SJSA1 (cell line): ENCODE measurements around the gene XPO6. TPM values are rescaled to one million over a fixed set of nuclear protein-coding genes. Genes with fewer than 3 reads are reported as not detected.

Source experiments
- DNase-seq, 2 experiments: peaks; one replicate each; pipeline ENCODE4 v3.0.0-alpha.2; 2015 to 2020; ENCODE audit warnings: low spot score in 2 of 2, low read depth in 1 of 2
- H3K27ac ChIP-seq: fragments of 250-450 bp; sonication (Bioruptor Pico); 2 replicates; pipeline ENCODE4 v1.5.1; 2020; ENCODE audit warnings: mild to moderate bottlenecking, moderate library complexity
- H3K27me3 ChIP-seq: fragments of 250-450 bp; sonication (Bioruptor Pico); replicated peaks from 2 replicates; pipeline ENCODE4 v1.5.1; 2020; ENCODE audit warnings: mild to moderate bottlenecking, moderate library complexity
- H3K36me3 ChIP-seq: fragments of 250-450 bp; sonication (Bioruptor Pico); 2 replicates; pipeline ENCODE4 v1.5.1; 2020; ENCODE audit warnings: mild to moderate bottlenecking
- H3K4me1 ChIP-seq: fragments of 250-450 bp; sonication (Bioruptor Pico); replicated peaks from 2 replicates; pipeline ENCODE4 v1.6.1; 2021; ENCODE audit warnings: mild to moderate bottlenecking
- H3K4me3 ChIP-seq: fragments of 250-450 bp; sonication (Bioruptor Pico); 2 replicates; pipeline ENCODE4 v1.5.1; 2020; ENCODE audit warnings: mild to moderate bottlenecking
- H3K9me3 ChIP-seq: fragments of 250-450 bp; sonication (Bioruptor Pico); replicated peaks from 2 replicates; pipeline ENCODE4 v1.5.1; 2020; ENCODE audit warnings: mild to moderate bottlenecking
- total RNA-seq: library from RNA; depleted of rRNA; stranded (reverse); fragments of >200 nt; shearing (Covaris generic); gene quantifications from 2 replicates; pipeline ENCODE4 v1.2.3, GENCODE V29; 2014

Gene XPO6
- total RNA-seq, 1 experiment from 2014 or later: 164 TPM

GRCh38 chr16:28067604-28068379 is 144.0 kb downstream of the XPO6 start:
- peaks cover 5% of the 10 kb centered on the region; the same call in 1 of the 2 replicates for H3K4me1 ChIP-seq
- no peaks in the 10 kb centered on the region for H3K9me3 ChIP-seq
- no peak overlapping the region for H3K4me3 ChIP-seq
- DNase-seq: no peak
- peaks cover 73% of the 10 kb centered on the region for H3K27me3 ChIP-seq
- no peaks in the 10 kb centered on the region for H3K36me3 ChIP-seq
- no peak overlapping the region for H3K27ac ChIP-seq

- no peak for DNase-seq
- H3K4me1 ChIP-seq: peaks cover 6% of the 10 kb centered on the region; the same call in 1 of the 2 replicates
- H3K27ac ChIP-seq: no peak overlapping the region
- H3K36me3 ChIP-seq: no peaks in the 10 kb centered on the region
- H3K27me3 ChIP-seq: peaks cover 91% of the 10 kb centered on the region
- H3K4me3 ChIP-seq: no peak overlapping the region
- H3K9me3 ChIP-seq: no peaks in the 10 kb centered on the region
Measured at GRCh38 chr16:28064706-28065249, 147.0 kb downstream of the XPO6 start.

- Histone ChIP-seq H3K9me3 (no peaks in the 10 kb centered on the region), H3K27me3 (peaks cover 89% of the 10 kb centered on the region), H3K36me3 (no peaks in the 10 kb centered on the region), H3K27ac (no peak overlapping the region), H3K4me3 (no peak overlapping the region), H3K4me1 (peaks cover 6% of the 10 kb centered on the region; the same call in 1 of the 2 replicates)
- no peak for DNase-seq
Measured at GRCh38 chr16:28064150-28064549, 147.6 kb downstream of the XPO6 start.

- Histone ChIP-seq H3K4me1 (peaks cover 6% of the 10 kb centered on the region; the same call in 1 of the 2 replicates), H3K4me3 (no peak within 1 kb of the TSS), H3K9me3 (no peaks in the 10 kb centered on the region), H3K36me3 (no peaks in the 10 kb centered on the region), H3K27ac (no peak within 1 kb of the TSS), H3K27me3 (peaks cover 89% of the 10 kb centered on the region)
- no peak for DNase-seq
Measured at GRCh38 chr16:28063591-28064061, 148.1 kb downstream of the XPO6 start, which contains the start of gene GSG1L. TSS of gene GSG1L (minus strand) at chr16:28063714. CDS start at chr16:28063424, 290 bp downstream.

GRCh38 chr16:28062847-28063521 is 148.8 kb downstream of the XPO6 start:
- Histone ChIP-seq H3K9me3 (no peaks in the 10 kb centered on the region), H3K27ac (no peak overlapping the region), H3K4me3 (no peak overlapping the region), H3K27me3 (peaks cover 83% of the 10 kb centered on the region), H3K4me1 (peaks cover 6% of the 10 kb centered on the region; the same call in 1 of the 2 replicates), H3K36me3 (no peaks in the 10 kb centered on the region)
- DNase-seq: no peak

GRCh38 chr16:28062261-28062846 is 149.4 kb downstream of the XPO6 start:
- no peaks in the 10 kb centered on the region for H3K36me3 ChIP-seq
- H3K27ac ChIP-seq: no peak overlapping the region
- H3K9me3 ChIP-seq: no peaks in the 10 kb centered on the region
- no peak for DNase-seq
- no peak overlapping the region for H3K4me3 ChIP-seq
- H3K4me1 ChIP-seq: peaks cover 6% of the 10 kb centered on the region; the same call in 1 of the 2 replicates
- peaks cover 80% of the 10 kb centered on the region for H3K27me3 ChIP-seq

GRCh38 chr16:28061352-28062101 is 150.2 kb downstream of the XPO6 start:
- H3K4me1 ChIP-seq: peaks cover 6% of the 10 kb centered on the region; the same call in 1 of the 2 replicates
- peaks cover 75% of the 10 kb centered on the region for H3K27me3 ChIP-seq
- no peaks in the 10 kb centered on the region for H3K36me3 ChIP-seq
- no peaks in the 10 kb centered on the region for H3K9me3 ChIP-seq
- no peak overlapping the region for H3K27ac ChIP-seq
- DNase-seq: no peak
- no peak overlapping the region for H3K4me3 ChIP-seq

- no peak for DNase-seq
- peaks cover 6% of the 10 kb centered on the region; the same call in 1 of the 2 replicates for H3K4me1 ChIP-seq
- no peaks in the 10 kb centered on the region for H3K36me3 ChIP-seq
- H3K27ac ChIP-seq: no peak overlapping the region
- H3K9me3 ChIP-seq: no peaks in the 10 kb centered on the region
- H3K27me3 ChIP-seq: peaks cover 65% of the 10 kb centered on the region
- H3K4me3 ChIP-seq: no peak overlapping the region
Measured at GRCh38 chr16:28059841-28060575, 151.8 kb downstream of the XPO6 start.

- Histone ChIP-seq H3K27me3 (peaks cover 60% of the 10 kb centered on the region), H3K9me3 (no peaks in the 10 kb centered on the region), H3K27ac (no peak overlapping the region), H3K4me1 (peaks cover 6% of the 10 kb centered on the region; the same call in 1 of the 2 replicates), H3K4me3 (no peak overlapping the region), H3K36me3 (no peaks in the 10 kb centered on the region)
- no peak for DNase-seq
Measured at GRCh38 chr16:28058839-28059589, 152.8 kb downstream of the XPO6 start.

GRCh38 chr16:28057949-28058348 is 153.8 kb downstream of the XPO6 start:
- H3K4me3 ChIP-seq: no peak overlapping the region
- no peak for DNase-seq
- H3K36me3 ChIP-seq: no peaks in the 10 kb centered on the region
- no peaks in the 10 kb centered on the region for H3K9me3 ChIP-seq
- H3K27ac ChIP-seq: no peak overlapping the region
- H3K4me1 ChIP-seq: peaks cover 3% of the 10 kb centered on the region; the same call in 1 of the 2 replicates
- H3K27me3 ChIP-seq: peaks cover 51% of the 10 kb centered on the region

- H3K27me3 ChIP-seq: peaks cover 10% of the 10 kb centered on the region
- H3K36me3 ChIP-seq: no peaks in the 10 kb centered on the region
- H3K4me3 ChIP-seq: no peak overlapping the region
- H3K4me1 ChIP-seq: no peaks in the 10 kb centered on the region
- DNase-seq: no peak
- 0 out of 2 replicates have a peak, but pooled peaks cover 2% of the 10 kb centered on the region for H3K9me3 ChIP-seq
- no peak overlapping the region for H3K27ac ChIP-seq
Measured at GRCh38 chr16:28053461-28053860, 158.3 kb downstream of the XPO6 start.
